GM18505 (cell line): ENCODE data around the gene NBEA.

Source experiments
- ATAC-seq: cut with Tn5 transposase; IDR thresholded peaks from one replicate; pipeline ENCODE4 v1.9.1; 2021; ENCODE audit not compliant: unreplicated experiment
- POLR2A ChIP-seq: IDR thresholded peaks from 4 replicates; pipeline ENCODE4 v1.6.1; 2011; ENCODE audit warnings: borderline replicate concordance; ENCODE audit not compliant: insufficient read depth, insufficient read length; ENCODE audit errors: extremely low read depth

The NBEA gene

GRCh38 chr13:35469806-35470525, 527.9 kb downstream of the NBEA start:
- ATAC-seq = no peak
- no peak for TF ChIP-seq POLR2A

DNA sequence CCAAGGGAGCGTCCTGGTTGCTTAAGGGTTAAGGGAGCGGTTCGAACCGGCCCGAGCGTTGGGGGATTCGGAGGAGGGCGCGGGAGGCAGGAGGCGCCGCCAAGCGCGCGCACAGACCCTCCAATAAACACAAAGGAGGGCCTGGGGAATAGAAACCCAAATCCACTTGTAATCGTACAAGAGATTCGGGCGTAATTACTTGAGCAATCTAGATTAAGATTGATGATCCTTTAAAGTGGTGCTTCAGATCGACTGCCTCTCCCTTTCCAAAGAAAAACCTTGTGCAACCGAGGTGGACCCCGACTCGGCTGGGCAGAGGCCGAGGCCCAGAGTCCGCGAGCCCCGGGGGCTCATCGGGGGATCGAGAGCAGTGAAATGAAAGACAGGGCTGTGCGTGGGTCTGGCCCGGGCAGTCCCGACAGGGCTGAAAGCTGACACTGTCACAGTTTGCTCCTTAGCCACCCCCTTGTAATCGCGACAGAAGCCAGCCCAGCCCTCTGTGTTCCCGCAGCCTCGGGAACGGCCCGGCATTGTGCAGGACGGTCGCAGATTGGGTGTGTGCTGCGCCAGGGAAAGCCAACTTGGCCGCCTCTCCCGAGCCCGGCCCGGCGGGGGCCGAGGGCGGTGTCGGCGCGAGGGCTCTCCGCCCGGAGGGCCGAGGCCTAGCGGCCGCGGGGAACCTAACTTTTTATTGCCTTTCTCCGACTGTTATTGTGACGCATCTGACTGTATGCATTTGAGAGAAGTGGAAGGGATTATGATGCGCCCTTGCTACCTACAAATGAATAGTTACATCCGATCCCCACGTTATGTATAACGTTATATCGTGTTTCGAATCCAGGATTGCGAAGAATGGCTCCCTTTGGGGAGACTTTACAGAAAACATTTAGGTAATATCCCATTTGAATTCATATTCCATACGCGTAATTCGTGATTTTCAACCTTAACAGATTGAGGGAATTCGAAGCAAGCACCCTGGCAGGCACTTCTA, 528.9 kb downstream of the NBEA start:
- TF ChIP-seq POLR2A = no peak
- no peak for ATAC-seq

GRCh38 chr13:35471706-35472322, 529.7 kb downstream of the NBEA start:
- no peak for ATAC-seq
- TF ChIP-seq POLR2A = no peak

GRCh38 chr13:35472323-35472881, 530.3 kb downstream of the NBEA start:
- TF ChIP-seq POLR2A = no peak
- no peak for ATAC-seq

DNA sequence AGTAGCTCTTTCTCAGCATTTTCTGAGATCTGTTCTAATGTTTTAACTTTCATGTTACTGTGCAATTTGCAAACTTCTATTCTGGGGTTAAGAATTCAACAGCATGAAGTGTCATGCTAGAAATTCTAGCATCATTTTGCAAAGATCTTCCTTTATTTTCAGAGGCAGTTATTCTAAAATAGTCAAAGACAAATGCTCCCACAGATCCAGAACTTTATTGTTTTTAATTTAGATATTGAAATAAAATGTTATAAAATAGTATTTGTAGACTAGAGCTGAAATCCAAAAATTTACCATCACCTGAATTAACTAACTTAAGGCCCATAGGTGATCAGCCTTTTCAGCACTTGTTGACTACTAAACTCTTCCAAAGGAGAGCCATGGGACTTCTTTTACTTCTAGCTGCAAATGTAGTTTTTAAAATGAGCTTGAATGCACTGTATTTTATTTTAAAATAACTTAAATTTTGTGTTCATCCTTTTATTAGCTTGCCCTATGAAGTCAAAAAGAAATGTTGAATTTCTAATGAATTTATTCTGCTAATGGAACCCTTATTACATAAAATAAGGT, 531.2 kb downstream of the NBEA start:
- TF ChIP-seq POLR2A = no peak
- ATAC-seq = no peak

DNA sequence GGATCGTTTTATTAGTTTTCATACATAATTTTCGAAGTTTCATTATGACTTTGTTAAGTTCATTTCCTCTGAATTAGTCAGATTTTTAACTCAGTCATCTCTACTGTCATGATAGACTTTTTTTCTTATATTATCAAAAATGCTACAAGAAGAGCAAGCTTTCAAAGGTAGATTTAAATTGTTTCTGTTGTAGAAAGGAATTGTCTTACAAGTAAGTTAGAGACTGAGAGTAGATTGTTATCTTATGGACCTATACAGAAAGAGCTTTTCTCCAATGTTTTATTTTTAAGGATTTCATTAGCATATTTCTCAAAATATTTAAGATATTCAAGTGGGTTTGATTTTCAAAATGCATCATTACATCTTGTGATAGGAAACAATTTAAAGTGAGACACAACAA, 531.7 kb downstream of the NBEA start:
- no peak for ATAC-seq
- TF ChIP-seq POLR2A = no peak

DNA sequence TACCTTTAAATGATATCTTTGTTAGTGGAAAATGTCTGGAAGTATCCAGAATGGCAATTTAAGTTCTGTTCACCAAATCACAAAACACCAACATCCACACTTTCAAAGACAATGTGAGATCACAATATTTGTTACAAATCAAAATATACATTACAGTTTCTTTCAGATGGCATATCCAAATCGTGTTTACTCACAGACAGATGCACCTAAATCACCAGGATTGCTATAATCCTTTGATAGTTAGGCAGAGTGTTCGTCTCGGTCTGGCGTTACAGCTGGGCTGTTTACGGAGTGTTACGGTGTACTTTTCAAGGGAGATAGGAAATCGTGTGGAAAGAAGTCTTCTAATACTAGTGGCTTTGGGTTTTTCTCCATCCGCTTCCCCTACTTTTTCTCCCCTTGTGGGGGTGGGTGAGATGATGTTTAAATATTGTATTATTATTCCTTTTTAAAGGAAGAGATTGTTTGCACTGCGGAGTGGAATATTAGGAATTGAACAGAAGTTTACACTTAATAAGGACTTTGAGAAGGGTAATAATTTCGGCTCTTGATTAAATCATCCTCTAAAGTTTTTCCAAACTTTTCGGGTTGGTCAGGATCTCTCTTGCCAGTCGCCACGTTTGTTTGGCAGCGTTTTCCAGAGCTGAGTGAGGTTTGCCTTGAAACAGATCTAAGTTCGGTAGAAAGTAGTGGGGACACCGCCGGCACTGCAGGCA, 532.6 kb downstream of the NBEA start:
- ATAC-seq = no peak
- no peak for TF ChIP-seq POLR2A

DNA sequence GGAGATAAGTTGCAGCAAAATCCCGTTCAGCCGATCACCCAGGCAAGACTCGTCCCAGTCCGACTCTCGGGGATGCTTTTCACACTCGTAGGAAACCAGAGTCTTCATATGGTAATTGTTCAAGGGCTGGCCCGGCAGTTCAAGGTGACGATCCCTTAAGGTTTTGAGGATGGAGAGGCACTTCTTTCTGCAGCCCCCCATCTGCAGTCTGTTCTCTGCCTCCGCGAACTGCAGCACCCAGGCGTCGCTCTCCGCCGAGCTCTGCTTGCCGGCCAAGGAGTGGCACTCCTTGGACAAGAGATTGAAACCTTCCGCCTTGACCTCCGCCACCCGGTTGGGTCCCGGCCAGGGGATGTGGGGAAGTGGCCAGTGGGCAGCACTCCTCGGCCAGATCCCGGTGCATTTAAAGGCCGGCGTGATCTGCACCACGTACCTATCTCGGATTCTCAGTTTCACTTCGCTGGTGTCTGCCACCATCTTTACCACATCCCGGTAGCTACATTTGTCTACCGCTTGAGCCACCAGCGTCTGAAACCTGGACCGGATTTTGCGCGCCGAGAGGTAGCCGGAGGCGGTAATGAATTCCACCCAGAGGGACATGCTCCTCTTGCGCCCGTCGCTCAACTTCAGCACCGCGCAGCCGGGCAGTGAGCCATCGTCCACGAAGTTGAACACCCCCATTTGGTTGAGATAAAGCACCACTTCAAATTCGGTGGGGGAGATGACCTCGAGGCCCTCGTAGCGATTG, 533.3 kb downstream of the NBEA start:
- no peak for ATAC-seq
- no peak for TF ChIP-seq POLR2A

- TF ChIP-seq POLR2A = no peak
- ATAC-seq = no peak
These were observed 534.2 kb downstream of the NBEA start, which contains the start of gene MAB21L1 for GRCh38 chr13:35475960-35476943. Gene MAB21L1 (minus strand): TSS chr13:35476689. CDS start chr13:35476138, 551 bp downstream.

GRCh38 chr13:35477386-35477946, 535.4 kb downstream of the NBEA start:
- TF ChIP-seq POLR2A = no peak
- ATAC-seq = no peak
